Spleen (tissue), 11 donors: ENCODE results near the gene FBXW8. TPM values are rescaled to one million over a fixed set of nuclear protein-coding genes. Genes with fewer than 3 reads are reported as not detected.

Experiments used
- DNase-seq: peaks from one replicate; pipeline ENCODE4 v3.0.0-alpha.2; 2020
- H3K27ac ChIP-seq, 8 donors: fragments of 200-600 bp; sonication (generic) in 7 of 8; 1 replicate in 4 of 8; 2 replicates in 4 of 8; pipeline versions ENCODE4 v1.5.0 to v1.8.0; 2016 to 2021; ENCODE audit warnings: inconsistent platforms in 4 of 8, mild to moderate bottlenecking in 4 of 8, moderate library complexity in 1 of 8
- H3K27me3 ChIP-seq, 7 donors: fragments of 200-600 bp; sonication (generic) in 6 of 7; replicated peaks in 1 of 7; 1 replicate in 4 of 7; 2 replicates in 3 of 7; pipeline versions ENCODE4 v1.5.0 to v1.8.0; 2016 to 2021; ENCODE audit warnings: inconsistent platforms in 3 of 7, mild to moderate bottlenecking in 1 of 7
- H3K36me3 ChIP-seq, 6 donors: fragments of 200-600 bp; sonication (generic) in 5 of 6; 1 replicate in 4 of 6; 2 replicates in 2 of 6; pipeline versions ENCODE4 v1.5.0 to v1.8.0; 2016 to 2021; ENCODE audit warnings: inconsistent platforms in 2 of 6
- H3K4me1 ChIP-seq, 6 donors: fragments of 200-600 bp; sonication (generic) in 5 of 6; 1 replicate in 3 of 6; 2 replicates in 3 of 6; pipeline versions ENCODE4 v1.5.0 to v1.8.0; 2016 to 2021; ENCODE audit warnings: inconsistent platforms in 3 of 6
- H3K4me3 ChIP-seq, 8 donors: fragments of 200-600 bp; sonication (generic) in 7 of 8; 1 replicate in 4 of 8; 2 replicates in 4 of 8; pipeline versions ENCODE4 v1.5.0 to v1.8.0; 2016 to 2021; ENCODE audit warnings: inconsistent platforms in 4 of 8, mild to moderate bottlenecking in 4 of 8, moderate library complexity in 2 of 8
- H3K9me3 ChIP-seq, 8 donors: fragments of 200-600 bp; sonication (generic) in 7 of 8; 1 replicate in 4 of 8; 2 replicates in 4 of 8; pipeline versions ENCODE4 v1.5.0 to v1.8.0; 2016 to 2021; ENCODE audit warnings: inconsistent platforms in 4 of 8
- POLR2A ChIP-seq, 3 donors: fragments of 450-650 bp; IDR thresholded peaks; one replicate each; pipeline ENCODE4 v1.5.1; 2017; ENCODE audit warnings: antibody characterized with exemption in 3 of 3, mild to moderate bottlenecking in 1 of 3
- POLR2AphosphoS5 ChIP-seq, 3 donors: sonication (generic); formaldehyde crosslinking; IDR thresholded peaks; one replicate each; pipeline ENCODE4 v1.5.1; 2017; ENCODE audit warnings: antibody characterized with exemption in 3 of 3
- WGBS, 5 donors: extraction: QIAGEN DNeasy Blood & Tissue Kit in 3 of 5; methylation state at CpG; one replicate each; pipeline versions ENCODE4 v1.1.5 to v1.1.7; 2013 to 2018; 5-methylcytosine and 5-hydroxymethylcytosine counted together
- intact Hi-C: fragments of 100-400 bp; cut with DNase I; formaldehyde crosslinking; loops from one replicate; pipeline ENCODE4 v1.15.0; 2023; ENCODE audit warnings: low total_unique reads
- polyA plus RNA-seq, 3 donors: library from polyadenylated mRNA; stranded (reverse); fragments of 200-250 nt; gene quantifications; one replicate each; pipeline ENCODE4 v1.2.1, GENCODE V29; 2013
- total RNA-seq, 7 donors: library from RNA; depleted of rRNA in 3 of 7; stranded (reverse); fragments of >200 nt in 3 of 7; fragmentation: NEBNext Ultra II Directional in 4 of 7; extraction: Animal tissue kit (Norgen Biotek cat#: 25700) in 4 of 7; gene quantifications; one replicate each; pipeline versions ENCODE4 v1.1.0 to v1.2.1, GENCODE V29; 2016 to 2021
- TF ChIP-seq, protein P1 (sequence below), 11 experiments: fragments of 200-600 bp in 7 of 11; fragments of 450-650 bp in 4 of 11; sonication (generic) in 4 of 11; IDR thresholded peaks in 8 of 11; conservative IDR thresholded peaks in 3 of 11; 1 replicate in 7 of 11; 2 replicates in 4 of 11; pipeline versions ENCODE4 v1.4.0 to v1.8.0; 2016 to 2021; ENCODE audit warnings: antibody characterized with exemption in 11 of 11, inconsistent platforms in 4 of 11, mild to moderate bottlenecking in 1 of 11
- donor health status: healthy with polysubstance abuse.
- donor health status: DM: no; HTN: no; CAD: no; lungs with moderate emphysema.
- donor health status: DM: no; HTN: no; CAD: no.
- donor health status: Bipolar disorder and iron deficiency.
- donor health status: healthy.
- donor health status: DM: no; HTN: no; CAD: no.
- donor health status: DM: yes; HTN: yes; CAD: no.

The FBXW8 gene
- total and polyA plus RNA-seq, 10 donors: 2.2 to 17.3 (median 11.8) TPM

DNA sequence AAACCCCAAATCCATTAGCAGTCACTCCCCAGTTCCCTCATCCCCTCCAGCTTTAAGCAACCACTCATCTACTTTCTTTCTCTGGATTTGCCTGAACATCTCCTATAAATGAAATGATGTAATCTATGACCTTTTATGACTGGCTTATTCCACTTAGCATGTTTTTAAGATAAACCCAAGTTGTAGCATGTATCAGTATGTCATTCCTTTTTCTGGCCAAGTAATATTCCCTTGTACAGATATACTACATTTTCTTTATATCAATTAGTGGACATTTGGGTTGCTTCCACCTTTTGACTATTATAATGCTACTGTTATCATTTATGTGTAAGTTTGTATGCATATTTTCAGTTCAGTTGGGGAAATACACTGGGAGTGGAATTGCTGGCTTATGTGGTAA lies 105.1 kb downstream of the FBXW8 start:
- no peak for DNase-seq
- H3K9me3 ChIP-seq: peaks cover 0 to 32% (median 24%) of the 10 kb centered on the region in 8 donors
- TF ChIP-seq POLR2A (IDR thresholded peaks at IDR 0.05): no peak
- no peak for TF ChIP-seq POLR2AphosphoS5 (IDR thresholded peaks at IDR 0.05)
- TF ChIP-seq, protein P1, sequence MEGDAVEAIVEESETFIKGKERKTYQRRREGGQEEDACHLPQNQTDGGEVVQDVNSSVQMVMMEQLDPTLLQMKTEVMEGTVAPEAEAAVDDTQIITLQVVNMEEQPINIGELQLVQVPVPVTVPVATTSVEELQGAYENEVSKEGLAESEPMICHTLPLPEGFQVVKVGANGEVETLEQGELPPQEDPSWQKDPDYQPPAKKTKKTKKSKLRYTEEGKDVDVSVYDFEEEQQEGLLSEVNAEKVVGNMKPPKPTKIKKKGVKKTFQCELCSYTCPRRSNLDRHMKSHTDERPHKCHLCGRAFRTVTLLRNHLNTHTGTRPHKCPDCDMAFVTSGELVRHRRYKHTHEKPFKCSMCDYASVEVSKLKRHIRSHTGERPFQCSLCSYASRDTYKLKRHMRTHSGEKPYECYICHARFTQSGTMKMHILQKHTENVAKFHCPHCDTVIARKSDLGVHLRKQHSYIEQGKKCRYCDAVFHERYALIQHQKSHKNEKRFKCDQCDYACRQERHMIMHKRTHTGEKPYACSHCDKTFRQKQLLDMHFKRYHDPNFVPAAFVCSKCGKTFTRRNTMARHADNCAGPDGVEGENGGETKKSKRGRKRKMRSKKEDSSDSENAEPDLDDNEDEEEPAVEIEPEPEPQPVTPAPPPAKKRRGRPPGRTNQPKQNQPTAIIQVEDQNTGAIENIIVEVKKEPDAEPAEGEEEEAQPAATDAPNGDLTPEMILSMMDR (IDR thresholded peaks at IDR 0.05 in 8 of 11, conservative IDR thresholded peaks at IDR 0.05 in 3 of 11): no peak
- H3K36me3 ChIP-seq: peaks cover 3 to 97% (median 35%) of the 10 kb centered on the region in 6 donors
- no peak overlapping the region for H3K4me3 ChIP-seq
- no peak overlapping the region for H3K27ac ChIP-seq
- no peaks in the 10 kb centered on the region for H3K27me3 ChIP-seq
- no peaks in the 10 kb centered on the region for H3K4me1 ChIP-seq
- intact Hi-C loops: no loop called here

DNA sequence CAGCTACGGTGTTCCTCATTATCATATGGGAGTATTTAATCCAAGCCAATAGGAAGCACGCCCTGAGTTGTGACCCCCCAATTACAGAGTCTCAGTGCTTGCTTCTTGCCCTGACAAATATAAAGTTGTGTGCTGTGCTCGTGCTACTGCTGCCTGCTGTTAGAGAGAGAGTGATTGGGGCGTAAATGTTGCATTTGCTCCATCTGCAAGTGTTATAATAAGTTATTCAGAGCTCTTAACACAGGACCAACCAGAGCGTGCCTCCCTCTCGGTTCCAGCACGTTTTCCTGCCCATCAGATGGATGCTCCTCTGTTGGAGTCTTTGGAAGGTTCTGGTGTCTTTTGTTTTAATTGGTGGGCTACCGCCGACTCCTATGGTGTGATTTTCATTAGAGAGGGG lies 107.1 kb downstream of the FBXW8 start:
- Histone ChIP-seq H3K36me3 (peaks cover 3 to 97% (median 32%) of the 10 kb centered on the region in 6 donors), H3K4me3 (no peak overlapping the region), H3K4me1 (no peaks in the 10 kb centered on the region), H3K27ac (no peak overlapping the region), H3K27me3 (no peaks in the 10 kb centered on the region), H3K9me3 (peaks cover 0 to 32% (median 24%) of the 10 kb centered on the region in 8 donors)
- no peak for DNase-seq
- intact Hi-C loops: no loop called here
- TF ChIP-seq, protein P1 (IDR thresholded peaks at IDR 0.05 in 8 of 11, conservative IDR thresholded peaks at IDR 0.05 in 3 of 11): no peak
- no peak for TF ChIP-seq POLR2A (IDR thresholded peaks at IDR 0.05)
- no peak for TF ChIP-seq POLR2AphosphoS5 (IDR thresholded peaks at IDR 0.05)
- WGBS, 5 donors: 91 to 95% (median 92%) methylated on average over 9 of the region's 9 CpGs

DNA sequence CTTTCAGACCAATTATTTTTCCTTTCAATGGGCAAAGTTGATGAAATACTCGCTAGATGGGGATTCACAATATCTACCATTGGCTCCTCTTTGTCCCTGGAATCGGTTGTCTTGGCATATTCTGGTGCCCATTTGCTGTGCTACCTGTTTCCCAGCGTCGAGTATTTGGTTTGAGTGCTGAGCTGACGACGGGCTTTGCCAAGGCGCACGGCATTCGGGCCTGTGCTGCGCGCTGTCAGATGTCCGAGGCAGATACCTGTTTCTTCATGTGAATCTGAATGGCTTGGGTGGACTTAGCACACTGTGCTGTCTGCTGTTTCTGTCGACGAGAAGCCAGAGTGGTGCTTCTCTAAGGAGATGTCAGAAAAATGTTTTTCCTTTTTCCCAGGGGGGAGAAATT lies 107.5 kb downstream of the FBXW8 start:
- H3K27ac ChIP-seq: no peak overlapping the region

DNA sequence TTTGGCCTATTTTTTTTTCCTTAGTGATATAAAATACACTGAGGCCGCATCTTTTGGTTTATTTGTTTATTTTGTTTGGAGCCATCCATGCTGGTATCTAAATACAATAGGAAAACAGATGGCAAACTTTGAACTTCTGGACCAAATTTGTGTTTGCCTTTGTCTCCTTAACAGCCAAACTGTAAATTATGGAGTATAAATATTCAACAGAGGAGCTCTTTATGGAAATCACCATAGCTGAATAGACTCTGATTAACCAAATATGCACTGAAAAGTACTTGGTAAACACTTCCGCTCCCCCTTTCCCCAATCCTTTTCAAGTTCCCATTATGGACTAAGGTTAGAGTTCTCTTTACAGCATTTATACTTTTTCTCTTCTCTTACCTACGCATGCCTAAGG lies 107.9 kb downstream of the FBXW8 start:
- no peak for TF ChIP-seq POLR2A (IDR thresholded peaks at IDR 0.05)
- TF ChIP-seq, protein P1 (IDR thresholded peaks at IDR 0.05 in 8 of 11, conservative IDR thresholded peaks at IDR 0.05 in 3 of 11): no peak
- no peak for TF ChIP-seq POLR2AphosphoS5 (IDR thresholded peaks at IDR 0.05)
- Histone ChIP-seq H3K36me3 (peaks cover 3 to 98% (median 35%) of the 10 kb centered on the region in 6 donors), H3K4me3 (no peak overlapping the region), H3K9me3 (peaks cover 0 to 24% (median 19%) of the 10 kb centered on the region in 8 donors), H3K27me3 (no peaks in the 10 kb centered on the region), H3K4me1 (no peaks in the 10 kb centered on the region), H3K27ac (no peak overlapping the region)
- WGBS, 5 donors: 95 to 99% (median 98%) methylated on average over 3 of the region's 3 CpGs
- intact Hi-C loops: no loop called here
- no peak for DNase-seq

More for the DNA sequence above, 107.5 kb downstream of the FBXW8 start:
- no peak overlapping the region for H3K4me3 ChIP-seq
- TF ChIP-seq, protein P1 (IDR thresholded peaks at IDR 0.05 in 8 of 11, conservative IDR thresholded peaks at IDR 0.05 in 3 of 11): no peak
- TF ChIP-seq POLR2A (IDR thresholded peaks at IDR 0.05): no peak
- TF ChIP-seq POLR2AphosphoS5 (IDR thresholded peaks at IDR 0.05): no peak
- peaks cover 0 to 28% (median 23%) of the 10 kb centered on the region in 8 donors for H3K9me3 ChIP-seq
- intact Hi-C loops: no loop called here
- 96 to 98% (median 96%) methylated on average over 14 of the region's 14 CpGs for WGBS, 5 donors
- no peak for DNase-seq
- H3K4me1 ChIP-seq: no peaks in the 10 kb centered on the region
- no peaks in the 10 kb centered on the region for H3K27me3 ChIP-seq
- peaks cover 3 to 97% (median 34%) of the 10 kb centered on the region in 6 donors for H3K36me3 ChIP-seq
